Activated gamma-delta T cell treated with Interleukin-2 at 50 U/mL for 16 hours (primary cell): ENCODE data around the gene LRP10.
A peak's percentile ranks its signal among the peaks of the same experiment; 100 is the strongest.

Experiments used
- DNase-seq: peaks from one replicate; pipeline ENCODE4 v3.0.0-alpha.2; 2020

The LRP10 gene

DNA sequence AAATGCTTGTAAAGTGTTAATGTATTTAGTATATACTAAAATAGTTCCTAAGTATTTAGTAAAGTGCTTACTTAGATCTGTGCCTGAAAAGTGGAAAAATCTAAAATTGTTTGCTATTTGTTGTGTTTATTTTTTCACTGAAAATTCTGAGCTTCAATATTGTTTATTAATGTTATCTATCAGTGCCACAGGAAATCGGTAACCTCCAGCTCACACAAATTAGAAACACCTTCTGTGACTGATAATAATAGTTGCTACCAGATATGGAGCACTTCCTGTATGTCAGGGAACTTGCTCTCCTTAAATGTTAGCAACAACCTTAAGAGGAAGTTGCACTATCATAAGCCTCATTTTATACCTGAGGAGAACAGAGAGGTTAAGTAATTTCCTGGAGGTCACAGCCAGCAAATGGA, 723 bp upstream of the LRP10 start:
- DNase-seq: no peak

DNA sequence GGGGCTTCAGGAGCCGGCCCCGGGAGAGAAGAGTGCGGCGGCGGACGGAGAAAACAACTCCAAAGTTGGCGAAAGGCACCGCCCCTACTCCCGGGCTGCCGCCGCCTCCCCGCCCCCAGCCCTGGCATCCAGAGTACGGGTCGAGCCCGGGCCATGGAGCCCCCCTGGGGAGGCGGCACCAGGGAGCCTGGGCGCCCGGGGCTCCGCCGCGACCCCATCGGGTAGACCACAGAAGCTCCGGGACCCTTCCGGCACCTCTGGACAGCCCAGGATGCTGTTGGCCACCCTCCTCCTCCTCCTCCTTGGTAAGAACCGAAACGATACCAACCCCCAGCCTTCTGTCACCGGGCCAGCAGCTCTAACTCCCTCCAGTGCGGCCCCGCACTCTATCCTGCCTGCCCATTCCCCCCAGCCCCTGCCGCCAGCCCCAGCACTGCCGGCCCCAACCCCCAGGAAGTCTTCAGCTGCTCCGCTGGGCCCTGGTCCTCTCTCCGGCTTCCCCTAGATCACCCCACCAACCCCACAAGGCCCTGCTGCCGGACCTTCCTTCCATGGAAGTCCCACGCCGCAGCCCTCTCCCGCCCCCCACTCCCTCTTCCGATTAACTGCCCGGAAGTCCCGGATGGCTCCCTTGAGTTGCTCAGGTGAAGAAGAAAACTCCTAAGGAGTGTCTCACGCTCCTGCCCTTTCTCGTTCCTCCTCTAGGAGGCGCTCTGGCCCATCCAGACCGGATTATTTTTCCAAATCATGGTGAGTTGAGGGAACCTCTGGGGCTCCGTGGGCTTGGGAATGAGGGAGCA, 693 bp downstream of the LRP10 start:
- peak; percentile 64 for DNase-seq

DNA sequence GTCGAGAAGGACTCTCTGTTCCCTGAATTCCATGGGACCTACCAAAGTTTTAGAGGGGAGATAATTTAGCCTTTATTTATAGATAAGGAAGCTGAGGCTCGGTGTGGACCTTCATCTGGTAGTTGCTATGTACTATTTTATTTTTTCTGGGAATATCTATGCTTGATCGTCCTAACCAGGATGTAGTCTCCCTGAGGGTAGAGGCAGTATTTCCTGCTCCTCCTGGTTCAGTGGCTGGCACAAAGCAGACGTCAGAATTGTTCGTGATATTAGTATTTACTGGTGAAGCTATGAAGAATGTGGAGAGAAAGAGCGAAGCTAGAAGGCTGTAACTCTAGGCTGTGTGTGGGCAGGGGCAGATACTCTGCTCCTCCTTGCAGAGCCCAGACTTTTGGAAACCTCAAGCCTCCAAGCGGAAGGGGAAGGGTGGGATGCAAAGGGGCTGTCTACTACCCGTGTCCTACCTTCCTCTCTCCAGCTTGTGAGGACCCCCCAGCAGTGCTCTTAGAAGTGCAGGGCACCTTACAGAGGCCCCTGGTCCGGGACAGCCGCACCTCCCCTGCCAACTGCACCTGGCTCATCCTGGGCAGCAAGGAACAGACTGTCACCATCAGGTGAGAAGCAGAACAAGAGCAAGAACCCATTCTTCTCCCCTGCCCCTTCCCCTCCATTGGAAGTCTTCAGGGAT, 1.4 kb downstream of the LRP10 start:
- DNase-seq: no peak

DNA sequence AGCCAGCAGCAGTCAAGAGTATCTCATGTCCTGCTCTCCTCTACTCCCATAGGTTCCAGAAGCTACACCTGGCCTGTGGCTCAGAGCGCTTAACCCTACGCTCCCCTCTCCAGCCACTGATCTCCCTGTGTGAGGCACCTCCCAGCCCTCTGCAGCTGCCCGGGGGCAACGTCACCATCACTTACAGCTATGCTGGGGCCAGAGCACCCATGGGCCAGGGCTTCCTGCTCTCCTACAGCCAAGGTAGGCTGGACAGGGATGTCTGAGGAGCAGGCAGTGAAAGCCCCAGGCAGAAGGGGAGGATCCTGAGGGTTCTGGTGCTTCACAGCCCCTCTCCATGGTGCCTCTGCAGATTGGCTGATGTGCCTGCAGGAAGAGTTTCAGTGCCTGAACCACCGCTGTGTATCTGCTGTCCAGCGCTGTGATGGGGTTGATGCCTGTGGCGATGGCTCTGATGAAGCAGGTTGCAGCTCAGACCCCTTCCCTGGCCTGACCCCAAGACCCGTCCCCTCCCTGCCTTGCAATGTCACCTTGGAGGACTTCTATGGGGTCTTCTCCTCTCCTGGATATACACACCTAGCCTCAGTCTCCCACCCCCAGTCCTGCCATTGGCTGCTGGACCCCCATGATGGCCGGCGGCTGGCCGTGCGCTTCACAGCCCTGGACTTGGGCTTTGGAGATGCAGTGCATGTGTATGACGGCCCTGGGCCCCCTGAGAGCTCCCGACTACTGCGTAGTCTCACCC, 3.6 kb downstream of the LRP10 start:
- DNase-seq: no peak

DNA sequence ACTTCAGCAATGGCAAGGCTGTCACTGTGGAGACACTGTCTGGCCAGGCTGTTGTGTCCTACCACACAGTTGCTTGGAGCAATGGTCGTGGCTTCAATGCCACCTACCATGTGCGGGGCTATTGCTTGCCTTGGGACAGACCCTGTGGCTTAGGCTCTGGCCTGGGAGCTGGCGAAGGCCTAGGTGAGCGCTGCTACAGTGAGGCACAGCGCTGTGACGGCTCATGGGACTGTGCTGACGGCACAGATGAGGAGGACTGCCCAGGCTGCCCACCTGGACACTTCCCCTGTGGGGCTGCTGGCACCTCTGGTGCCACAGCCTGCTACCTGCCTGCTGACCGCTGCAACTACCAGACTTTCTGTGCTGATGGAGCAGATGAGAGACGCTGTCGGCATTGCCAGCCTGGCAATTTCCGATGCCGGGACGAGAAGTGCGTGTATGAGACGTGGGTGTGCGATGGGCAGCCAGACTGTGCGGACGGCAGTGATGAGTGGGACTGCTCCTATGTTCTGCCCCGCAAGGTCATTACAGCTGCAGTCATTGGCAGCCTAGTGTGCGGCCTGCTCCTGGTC, 4.3 kb downstream of the LRP10 start:
- DNase-seq: no peak

GRCh38 chr14:22877000-22877501, 5.5 kb downstream of the LRP10 start:
- DNase-seq: no peak

DNA sequence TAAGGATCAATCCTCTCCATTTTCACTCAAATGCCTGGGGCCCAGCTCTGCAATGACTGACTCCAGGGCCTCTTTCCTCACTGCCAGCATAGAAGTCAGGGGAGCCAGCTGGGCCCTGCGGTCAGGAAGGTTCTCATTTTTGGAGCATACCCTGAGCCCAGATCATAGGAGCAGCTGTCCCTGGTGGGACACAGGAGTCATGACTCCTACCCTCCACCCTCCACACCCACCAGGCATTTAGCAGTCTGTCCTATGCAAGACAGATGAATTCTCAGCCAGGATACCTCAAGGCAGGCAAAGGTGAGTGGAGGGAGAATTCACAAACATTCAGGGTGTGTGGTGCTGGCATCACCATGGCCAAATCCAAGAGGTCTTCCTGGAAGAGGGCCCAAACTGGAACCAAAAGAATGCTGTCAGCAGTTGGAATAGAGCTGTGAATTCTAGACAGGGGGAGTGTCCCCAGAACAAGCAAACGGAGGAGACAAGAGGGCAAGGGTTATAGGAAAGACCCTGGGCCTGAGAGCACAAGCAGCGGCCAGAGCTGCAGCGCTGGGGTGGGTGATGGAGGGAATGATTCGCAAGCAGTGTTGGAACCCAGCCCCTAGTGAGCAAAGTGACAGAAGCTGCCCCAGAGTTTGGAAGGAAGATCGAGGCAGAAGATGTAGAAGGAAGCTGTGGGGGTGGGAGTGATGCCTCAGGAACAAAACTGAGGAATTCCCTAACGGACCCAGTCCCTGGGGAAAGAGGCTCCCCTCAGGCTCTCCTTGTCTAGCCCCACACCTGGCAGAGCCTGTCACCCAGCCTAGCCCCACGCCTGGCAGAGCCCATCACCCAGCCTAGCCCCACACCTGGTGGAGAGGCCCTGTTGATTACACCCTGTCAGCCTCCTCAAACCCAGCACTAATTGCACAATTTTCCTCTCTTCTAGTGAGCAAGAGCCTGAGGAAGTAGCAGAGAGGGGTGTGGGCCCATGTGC, 7.0 kb downstream of the LRP10 start:
- no peak for DNase-seq

DNA sequence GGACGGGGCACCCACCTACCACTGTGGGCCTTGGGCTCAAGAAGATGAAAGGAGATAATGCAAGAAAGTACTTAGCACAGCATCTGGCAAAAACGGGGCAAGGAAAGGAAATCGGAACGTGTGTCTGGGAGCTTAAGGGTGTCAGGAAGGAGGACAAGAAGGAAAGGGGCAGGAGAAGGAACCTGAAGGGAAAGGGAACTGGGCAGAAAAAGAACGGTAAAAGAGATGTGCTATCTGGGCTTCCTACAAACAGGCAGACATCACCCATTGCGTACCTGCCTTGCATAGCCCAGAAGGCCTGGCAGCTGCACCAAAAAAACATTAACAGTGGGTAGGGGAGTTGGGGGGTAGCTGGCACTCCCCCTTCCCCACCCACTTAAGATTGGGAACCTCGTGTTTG, 10.5 kb downstream of the LRP10 start:
- DNase-seq: no peak

DNA sequence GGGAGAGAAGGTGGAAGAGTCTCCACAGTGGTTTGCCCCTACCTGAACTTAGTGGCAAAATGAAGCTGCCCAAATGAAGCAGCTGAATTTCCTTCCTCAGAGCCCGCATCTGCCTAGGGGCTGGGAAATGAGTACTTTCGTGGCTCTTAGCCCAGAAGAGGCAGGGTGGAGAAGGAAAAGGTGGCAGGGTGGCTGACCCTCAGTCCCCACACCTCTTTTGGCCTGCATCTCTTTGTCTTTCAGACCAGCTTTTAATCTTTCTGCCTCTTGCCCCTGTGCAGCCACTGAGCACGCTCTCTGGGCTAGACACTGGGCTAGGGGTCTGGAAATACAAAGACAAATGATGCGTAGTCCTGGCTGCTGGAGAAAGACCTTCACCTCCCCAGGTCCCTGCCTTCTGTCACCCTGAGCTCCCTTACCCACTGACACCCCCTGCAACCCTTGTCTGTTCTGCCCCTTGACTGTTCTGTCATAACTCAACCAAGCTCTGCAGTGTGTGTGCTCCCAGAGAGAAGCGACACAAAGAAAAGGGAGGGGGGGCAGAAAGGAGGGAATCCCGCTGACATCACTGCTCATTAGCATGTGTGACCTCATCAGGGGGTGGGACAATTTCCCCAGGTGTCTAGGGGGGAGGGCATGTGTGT, 11.1 kb downstream of the LRP10 start:
- DNase-seq: no peak

- no peak for DNase-seq
These were observed 11.8 kb downstream of the LRP10 start, which contains the start of gene REM2 for GRCh38 chr14:22883173-22883976. REM2 (plus strand) TSS chr14:22883222; CDS start chr14:22883288, 66 bp downstream.

- DNase-seq: no peak
These were observed 12.7 kb downstream of the LRP10 start for GRCh38 chr14:22884076-22884737.

- no peak for DNase-seq
These were observed 13.4 kb downstream of the LRP10 start for GRCh38 chr14:22884738-22885523.

DNA sequence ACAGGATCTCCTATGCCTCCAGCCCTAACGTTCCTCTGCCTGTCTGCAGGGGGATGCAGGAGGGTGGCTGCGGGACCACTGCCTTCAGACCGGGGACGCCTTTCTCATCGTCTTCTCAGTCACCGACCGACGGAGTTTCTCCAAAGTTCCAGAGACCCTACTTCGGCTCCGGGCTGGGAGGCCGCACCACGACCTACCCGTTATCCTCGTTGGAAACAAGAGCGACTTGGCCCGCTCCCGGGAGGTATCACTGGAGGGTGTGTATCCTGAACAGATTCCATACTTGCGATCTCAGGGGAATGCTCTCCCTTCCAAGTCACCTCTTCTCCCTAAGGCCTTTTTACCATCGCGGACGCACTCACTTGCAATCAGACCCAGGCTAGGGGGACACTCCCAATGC, 14.4 kb downstream of the LRP10 start:
- no peak for DNase-seq

GRCh38 chr14:22886500-22887259, 15.1 kb downstream of the LRP10 start:
- peak; percentile 75 for DNase-seq

- no peak for DNase-seq
These were observed 15.9 kb downstream of the LRP10 start for GRCh38 chr14:22887260-22887989.

GRCh38 chr14:22887990-22888378, 16.4 kb downstream of the LRP10 start:
- DNase-seq: no peak

GRCh38 chr14:22888662-22889061, 17.1 kb downstream of the LRP10 start:
- DNase-seq: no peak

DNA sequence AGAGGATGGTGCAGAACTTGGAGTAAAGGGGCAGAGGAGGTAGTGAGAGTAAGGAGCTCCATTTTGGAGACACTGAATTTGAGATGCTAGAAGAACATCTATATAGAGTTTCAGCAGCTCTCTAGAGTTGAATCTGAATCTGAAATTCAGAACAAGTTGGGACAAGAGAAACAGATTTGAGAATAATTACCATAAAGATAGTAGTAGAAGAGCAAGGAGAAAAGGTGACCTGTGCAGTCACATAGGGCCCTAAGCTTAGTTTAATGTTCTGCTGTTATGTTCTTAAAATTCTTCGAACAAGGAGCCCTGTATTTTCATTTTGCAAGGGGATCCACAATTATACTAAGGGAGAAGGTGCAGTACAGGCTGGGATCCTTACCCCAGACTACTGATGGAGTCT, 18.9 kb downstream of the LRP10 start:
- no peak for DNase-seq
